Renal cortex interstitium (tissue), 11 donors: Measurements from ENCODE around the gene EDN2. TPM values are rescaled to one million over a fixed set of nuclear protein-coding genes. Genes with fewer than 3 reads are reported as not detected.

Experiments
- DNase-seq, 11 donors: peaks; one replicate each; pipeline ENCODE4 v3.0.0-alpha.2; 2013; ENCODE audit warnings: low read depth in 9 of 11, low spot score in 4 of 11; ENCODE audit errors: extremely low read depth in 1 of 11
- polyA plus RNA-seq, 3 donors: library from polyadenylated mRNA; unstranded; fragments of 120-200 nt; gene quantifications; one replicate each; pipeline ENCODE4 v1.2.1, GENCODE V29; 2013; ENCODE audit not compliant: insufficient read length in 3 of 3

Gene EDN2
- polyA plus RNA-seq, 3 donors = 0.51 to 3.2 (median 1.0) TPM

DNA sequence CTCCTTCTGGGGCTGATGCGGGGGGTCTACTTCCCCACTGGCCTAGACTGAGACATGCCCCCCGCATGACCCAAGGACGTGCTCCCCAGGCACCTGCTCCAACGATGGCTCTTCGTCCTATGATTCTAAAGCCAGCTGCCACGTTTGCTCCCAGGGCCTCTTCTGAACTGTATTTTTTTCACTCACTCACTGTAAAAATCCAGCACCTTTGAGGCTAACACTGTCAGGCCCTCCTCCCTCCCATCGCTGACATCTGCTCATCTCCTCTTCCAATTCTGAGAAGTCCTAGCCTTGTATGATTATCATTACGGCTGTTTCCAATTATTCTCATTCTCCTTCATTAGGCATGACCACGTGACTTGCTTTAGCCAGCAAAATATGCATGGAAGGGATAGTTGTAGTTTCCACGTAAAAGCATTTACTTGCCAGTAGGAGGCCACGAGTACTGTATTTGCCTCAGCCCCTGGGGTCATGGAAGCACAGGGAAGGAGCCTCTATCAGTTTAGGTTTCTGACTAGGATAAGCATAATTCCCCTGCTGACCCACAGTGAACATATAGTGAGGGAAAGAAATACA, 19.1 kb upstream of the EDN2 start:
- DNase-seq = no peak

DNA sequence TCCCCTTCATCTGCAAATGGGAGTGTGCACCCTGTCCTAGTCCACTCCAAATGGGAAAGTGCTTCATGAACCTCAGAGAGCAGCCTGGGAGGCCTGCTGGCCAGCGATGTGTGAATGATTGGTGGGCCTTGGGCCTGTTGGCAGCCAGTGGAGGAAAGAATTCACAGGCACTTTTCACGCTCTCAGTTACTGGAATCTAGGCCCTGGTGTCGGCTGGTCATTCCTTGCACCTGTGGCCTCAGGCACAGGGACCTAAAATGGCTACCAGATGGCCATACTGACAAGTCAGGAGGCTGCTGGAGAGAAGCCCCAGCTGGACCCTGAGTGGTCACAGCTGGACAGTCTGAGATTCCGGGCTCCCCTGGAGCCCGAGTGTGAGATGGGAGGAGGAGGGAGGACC, 18.4 kb upstream of the EDN2 start:
- DNase-seq = peak in 4 of 11 donors; percentile 55 to 76 (median 74)

DNA sequence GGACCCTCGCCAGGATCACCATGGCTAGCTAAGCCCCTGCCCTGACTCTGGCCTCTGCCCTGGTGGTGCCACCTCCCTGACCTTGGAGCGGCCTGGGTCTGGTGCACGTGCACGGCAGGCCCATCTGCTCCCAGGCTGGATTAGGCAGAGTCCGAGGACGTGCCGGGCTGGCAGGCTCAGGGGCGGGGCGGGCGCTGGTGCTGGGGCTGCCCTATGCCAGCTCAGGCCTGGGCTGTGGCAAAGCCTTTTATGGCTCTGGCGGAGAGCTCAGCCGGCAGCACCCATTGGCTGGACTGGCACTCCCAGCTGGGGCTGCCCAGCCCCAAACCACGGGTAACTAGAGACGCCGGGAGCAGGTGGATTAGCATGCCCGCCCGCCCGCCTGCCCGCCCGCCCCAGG, 17.1 kb upstream of the EDN2 start:
- no peak for DNase-seq

DNA sequence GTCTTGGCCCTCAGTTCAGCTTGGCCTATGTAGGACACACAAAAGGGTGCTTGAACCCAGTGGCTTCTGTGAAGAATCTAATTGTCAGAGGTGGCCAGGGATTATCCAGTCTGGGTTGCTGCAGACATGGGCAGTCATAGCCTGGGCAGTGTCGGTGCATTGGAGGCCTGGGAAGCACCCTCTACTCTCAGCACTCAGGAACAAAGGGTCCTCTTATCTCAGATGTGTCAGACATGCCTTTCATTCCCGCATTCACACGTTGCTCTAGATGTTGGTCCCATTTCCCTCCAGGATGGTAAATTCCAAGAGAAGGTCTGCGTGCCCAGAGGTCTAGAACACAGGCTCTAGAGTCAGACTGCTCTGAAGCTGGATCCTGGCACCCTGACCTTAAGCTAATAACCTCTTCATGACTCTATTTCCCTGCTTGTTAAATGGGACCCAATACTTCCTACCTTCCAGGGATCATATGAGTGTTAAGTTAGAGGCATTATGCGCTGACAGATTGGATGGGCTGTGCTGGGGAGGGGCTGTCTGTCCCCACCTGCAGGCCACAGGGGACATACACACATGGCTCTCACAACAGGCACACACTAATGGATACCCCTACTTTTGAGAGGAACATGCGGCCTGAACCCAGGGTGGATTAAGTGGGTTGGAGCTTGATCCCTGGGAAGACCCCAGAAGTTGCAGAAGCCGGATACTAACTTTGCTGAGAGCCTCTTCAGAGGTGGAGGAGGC, 16.5 kb upstream of the EDN2 start:
- no peak for DNase-seq

DNA sequence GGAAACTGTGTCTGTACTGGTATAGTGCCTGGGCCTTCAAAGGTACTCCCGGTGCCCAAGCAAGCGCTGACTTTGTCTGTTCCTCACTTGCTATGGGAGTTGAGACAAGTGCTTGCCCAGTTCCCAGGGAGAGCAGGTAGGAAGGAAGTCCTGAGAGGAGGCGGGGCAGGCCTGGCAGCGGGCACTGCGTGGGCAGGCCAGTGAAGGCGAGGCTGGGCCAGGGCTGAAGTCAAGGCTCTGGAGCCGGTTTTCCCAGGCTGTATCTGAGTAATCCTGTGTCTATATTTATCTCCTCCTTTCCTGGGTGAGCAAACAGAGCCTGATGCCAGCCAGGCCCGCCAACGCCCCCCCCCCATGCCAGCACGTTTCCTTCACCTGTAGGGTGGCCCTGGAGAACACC, 15.9 kb upstream of the EDN2 start:
- DNase-seq = no peak

DNA sequence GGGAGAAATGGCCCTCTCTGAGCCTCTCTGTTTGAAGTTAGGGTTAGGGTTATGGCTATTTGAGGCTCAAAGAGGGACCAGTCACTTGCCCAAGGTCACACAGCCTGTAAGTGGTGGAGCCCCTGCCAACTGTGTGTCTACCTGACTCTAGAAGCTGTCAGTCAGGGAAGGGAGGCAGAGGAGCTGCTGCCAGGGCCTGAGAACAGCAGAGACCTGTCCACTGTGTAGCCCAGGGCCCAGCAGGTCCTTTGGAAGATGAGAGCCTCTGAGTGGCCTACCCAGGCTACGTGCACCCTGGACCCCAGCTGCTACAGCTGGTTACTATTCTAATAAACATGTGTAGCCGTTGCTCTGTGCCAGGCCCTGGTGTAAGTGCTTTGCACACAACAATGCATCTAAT, 15.1 kb upstream of the EDN2 start:
- DNase-seq = no peak

DNA sequence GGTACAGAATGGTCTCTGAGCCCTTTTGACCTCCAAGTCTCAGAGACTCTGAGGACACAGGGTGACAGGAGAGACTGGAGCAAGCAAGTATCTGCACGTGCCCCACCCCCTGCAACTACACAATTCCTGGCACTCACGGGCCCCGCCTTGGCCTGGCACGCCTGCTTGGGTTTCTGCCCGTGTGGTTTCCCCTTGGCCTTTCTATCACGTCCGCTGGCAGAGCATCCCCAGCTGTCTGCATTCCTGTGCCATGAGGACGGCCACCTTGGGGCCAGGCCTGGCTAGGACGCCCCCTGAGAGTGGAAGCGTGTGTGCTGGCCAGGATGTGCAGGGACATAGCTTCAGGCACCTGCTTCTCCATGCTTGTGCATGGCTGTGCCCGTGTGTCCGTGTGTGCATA, 14.3 kb upstream of the EDN2 start:
- no peak for DNase-seq

DNA sequence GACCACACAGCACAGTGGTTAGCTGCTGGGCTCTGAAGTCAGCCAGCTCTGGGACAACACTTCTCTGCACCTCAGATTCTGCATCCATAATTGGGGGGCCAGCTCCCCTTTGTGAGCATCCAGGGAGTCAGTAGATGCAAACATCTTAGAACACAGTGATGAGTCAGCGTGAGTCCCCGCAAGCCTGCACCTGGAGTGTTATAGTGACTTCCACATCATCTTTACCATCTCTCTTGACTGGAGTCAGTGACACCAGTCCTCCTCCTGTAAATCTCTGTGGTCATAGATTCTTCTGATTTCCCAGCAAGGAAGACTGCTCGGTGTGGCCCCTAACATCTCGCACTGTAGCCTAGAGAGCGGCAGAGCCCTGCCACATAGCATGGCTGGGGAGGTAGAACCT, 13.9 kb upstream of the EDN2 start:
- no peak for DNase-seq

DNA sequence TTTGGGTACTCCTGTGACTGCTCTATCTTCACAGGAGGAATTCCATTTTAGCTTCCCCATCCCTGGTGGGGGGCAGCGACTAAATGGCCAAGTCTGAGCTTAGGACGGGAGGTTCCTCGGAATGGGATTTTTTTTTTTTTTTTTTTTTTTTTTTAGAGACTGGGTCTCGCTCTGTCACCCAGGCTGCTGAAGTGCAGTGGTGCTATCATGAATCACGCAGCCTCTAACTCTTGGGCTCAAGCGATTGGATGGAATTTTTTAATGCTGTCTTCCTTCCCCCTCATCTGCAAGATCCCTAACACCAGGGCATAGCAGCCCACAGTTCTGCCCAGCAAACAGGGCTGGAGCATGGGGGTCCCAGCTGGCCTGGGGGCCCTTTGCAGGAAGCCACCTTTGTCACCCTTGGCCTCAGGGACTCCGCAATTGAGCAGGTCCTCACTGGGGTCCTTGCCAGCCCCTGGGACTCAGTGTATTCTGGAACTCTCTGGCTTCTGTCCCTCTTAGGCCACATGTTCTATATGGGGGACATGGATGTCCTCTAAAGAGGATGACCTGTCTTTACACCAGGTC, 13.1 kb upstream of the EDN2 start:
- DNase-seq = no peak

DNA sequence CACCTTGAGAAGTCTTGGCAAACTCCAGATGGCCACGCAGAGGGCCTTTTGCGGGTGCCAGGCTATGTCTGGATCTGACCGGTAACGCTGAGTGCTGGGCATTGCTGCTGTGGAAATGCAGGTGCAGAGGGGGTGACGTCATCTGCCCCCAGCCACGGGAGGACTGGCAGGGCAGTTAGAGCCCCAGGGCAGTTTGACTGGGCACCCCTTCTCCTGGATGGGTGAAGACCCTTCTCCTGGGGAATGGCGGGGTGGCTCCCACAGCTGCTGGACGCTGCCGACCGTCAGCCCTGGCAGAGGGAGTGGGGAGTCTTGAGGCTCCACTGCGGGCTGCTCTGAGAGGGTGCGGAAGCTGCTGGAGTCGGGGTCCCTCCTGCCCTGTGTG, 12.6 kb upstream of the EDN2 start:
- no peak for DNase-seq

DNA sequence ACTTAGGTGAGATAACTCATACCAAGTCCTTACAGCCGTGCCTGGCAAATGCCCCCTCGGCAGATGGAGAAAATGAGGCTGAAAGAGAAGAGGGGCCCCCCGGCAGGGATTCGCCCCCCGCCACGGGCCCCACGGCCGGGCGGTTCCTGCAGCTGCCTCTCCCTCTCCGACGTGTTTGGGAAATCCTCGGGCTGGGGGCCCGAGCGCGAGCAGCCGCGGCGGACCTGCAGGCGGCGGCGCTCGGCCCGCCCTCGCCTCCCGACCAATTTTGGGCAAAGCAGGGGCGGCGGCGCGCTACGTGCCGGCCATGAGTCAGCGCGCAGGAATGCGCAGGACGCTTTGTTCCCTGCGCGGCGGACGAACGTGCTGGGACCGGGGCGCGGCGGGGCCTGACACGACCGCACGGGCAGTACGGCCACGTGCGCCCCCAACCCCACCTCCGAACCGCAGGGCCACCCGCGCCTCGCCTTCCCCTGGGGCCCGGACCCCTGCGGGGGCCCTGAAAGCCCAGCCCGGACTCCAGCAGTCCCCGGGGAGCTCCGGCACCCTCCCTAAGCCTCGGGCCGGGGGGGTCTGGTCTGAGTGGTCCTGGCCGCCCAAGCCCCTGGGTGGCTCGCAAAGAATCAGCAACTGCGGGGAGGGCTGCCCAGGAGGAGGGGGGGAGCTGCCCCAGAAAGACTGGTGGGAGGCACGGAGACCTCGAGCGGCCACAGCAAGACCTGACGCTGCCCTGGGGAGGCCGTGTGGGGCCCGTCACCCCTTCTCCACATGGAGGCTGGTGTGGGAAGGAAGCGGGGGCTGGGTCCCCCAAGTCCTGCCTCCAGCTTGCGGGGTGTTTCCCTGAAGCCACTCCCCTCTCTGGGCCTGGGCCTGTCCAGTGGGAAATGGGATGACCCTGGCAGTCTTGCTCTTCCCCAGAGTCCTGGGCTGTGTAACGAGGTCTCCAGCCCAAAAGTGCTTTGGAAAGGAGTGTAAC, 11.9 kb upstream of the EDN2 start:
- peak in 8 of 11 donors; percentile 67 to 84 (median 78) for DNase-seq

DNA sequence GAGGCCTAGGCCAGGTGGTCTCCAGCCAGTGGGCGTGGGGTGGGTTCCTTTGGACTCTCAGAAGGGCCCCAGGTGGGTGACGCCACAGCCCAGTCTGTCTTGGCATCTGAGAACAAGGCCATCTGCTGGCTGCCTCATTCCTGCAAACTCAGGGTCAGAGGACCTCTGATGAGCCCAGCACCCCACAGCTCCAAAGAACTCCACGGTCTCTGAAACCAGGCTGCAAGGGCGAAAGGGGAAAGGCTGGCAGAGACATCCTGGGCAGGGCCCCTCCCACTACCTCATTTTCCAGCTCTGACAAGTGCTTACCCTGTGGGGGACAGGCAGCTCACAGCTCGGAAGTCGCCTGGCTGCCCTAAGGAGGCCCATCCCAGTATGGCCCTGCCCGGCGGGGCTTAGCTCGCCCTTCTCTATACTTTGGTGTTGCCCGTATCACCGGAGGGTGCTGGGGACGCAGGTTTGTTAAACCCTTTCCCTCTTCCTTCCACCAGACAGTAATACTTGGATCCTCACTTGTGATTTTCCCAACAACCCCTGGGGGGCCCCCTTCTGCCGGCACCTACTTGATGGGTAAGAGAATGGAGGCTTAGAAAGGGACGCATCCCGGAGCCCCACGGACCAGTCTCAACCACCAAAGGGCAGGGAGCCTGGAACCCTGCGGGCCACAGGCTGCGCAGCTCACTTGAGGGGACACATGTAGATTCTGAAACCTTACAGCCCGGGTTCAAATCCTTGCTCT, 10.9 kb upstream of the EDN2 start:
- no peak for DNase-seq

DNA sequence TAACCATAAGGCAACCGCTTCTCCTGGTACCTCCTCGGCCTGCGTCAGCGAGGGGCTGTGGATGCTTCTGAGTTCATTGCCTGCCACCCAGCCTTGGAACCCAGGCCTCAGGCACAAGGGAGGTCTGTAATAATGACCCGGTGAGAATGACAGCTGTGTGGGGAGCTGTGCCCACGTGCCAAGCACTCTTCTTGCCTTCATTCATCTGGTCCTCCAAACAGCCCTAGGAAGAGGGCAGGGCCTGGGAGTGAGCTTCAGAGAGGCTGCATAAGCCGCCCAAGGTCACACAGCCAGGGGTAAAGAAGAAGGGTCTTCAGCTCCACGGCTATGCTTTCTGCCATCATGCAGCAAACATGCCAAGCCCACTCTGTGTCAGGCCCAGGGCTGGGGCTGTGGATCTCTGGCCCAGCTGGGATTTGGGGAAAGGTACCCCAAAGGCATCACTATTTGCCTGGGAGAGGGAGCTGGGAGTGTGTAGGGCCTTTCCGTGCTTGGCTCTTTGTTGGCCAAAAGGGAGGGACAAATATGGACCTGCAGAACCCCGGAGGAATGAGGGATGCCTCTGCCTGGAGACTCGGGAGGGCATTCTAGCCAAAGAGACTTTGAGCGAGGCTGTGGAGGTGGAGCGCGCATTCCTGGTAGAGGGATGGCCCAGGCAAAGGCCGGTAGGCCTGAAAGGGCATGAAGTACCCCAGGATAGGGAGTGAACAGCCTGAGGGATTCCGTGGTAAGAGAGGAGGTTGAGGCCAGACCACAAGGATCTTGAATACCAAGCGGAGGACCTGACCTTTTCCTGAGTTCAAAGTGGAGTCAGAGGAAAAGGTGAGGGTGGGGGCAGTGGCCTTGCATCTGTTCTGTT, 10.1 kb upstream of the EDN2 start:
- no peak for DNase-seq

DNA sequence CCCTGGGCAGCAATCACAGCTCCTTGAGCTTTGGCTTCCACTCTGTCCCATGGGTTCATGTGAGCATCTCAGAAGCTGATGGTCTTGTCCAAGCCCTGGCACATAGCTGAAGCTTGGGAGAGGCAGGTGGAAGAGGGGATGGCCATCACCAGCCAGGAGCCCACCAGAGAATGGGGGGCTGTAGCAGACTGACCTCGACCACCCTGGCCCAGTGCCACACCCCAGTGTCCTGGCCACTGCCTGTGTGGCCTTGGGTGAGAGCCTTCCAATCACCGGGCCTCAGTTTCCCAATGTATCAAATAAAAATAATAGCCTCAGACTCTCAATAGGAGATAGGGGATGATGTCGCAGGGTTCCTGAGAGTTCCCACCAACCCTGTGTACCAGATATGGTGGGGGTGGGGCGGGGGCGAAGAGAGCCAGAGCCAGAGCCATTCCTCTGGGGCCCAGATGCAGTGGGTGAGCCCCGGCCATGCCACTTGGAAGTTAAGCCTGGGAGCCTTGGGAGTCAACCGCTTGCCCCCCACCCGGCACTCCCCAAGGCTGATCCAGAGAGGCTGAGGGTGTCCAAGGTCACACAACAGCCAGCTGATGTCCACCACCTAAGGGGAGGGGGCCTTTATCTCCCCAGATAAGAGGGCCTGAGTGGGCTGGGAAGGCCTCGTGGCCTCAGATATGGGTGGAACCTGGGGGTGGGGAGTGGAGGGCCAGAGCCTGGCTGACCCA, 9.3 kb upstream of the EDN2 start:
- no peak for DNase-seq

DNA sequence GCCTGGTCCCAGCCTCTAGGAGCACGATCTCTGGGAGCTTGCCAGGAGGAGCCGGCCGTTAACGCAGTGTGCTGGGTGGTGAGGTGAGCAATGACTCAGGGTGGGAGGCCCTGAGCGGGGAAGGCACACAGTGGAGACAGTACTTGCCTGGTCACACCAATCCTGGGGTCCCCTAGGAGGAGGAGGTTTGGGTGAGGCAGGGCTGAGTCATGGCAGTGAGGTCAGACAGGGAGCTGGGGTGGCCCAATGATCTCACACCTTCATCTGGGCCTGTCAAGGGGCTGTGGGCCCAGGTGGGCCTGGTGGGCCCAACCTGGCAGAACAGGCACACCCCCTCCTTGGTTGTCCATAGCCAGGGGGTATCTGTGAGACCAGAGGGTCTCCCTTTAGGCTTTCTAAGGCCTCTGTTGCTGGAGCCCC, 8.6 kb upstream of the EDN2 start:
- no peak for DNase-seq

DNA sequence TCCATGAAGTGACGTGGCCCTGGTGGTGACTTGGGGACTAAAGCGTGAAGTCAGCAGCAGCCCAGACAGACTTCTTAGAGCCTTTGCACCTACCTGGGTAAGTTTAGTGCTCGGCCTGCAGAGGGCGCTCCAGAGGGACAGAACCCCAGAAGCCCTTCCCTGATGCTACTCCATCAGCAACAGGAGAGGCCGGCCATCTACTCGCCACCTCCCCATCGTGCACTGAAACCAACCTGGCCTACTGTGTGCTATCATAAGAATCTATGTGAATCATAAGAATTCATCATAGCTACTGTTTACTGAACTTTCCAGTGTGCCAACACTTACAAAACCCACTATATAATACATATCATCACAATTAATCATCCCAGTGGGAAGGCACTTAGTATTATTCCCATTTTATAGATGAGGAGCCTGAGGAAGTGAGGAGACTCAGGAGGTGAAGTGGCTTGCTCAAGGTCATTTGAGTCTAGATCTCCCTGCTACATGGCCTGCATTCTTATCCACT, 7.9 kb upstream of the EDN2 start:
- DNase-seq = no peak

DNA sequence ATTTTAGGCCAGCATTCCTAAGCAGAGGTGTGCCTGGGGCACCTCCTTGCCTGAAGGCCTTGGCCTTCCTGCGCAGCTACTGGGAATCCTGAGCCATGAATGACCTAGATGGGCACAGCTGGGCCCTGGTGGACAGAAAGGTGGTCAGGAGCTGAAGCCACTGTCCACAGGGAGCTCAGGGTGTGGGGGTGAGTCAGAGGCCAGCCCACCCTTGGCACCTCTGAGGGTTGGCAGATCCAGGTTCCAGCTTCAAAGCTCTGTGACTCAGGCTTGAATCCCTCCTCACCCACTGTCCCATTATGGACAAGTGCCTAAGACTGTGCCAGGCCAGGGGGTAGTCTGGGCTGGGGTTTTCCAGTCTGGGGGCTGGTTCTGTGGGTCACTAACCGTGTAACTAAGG, 6.4 kb upstream of the EDN2 start:
- no peak for DNase-seq
